ENCODE measurements around the gene LMOD2. TPM values are rescaled to one million over a fixed set of nuclear protein-coding genes. Genes with fewer than 3 reads are reported as not detected.

The LMOD2 gene
- polyA plus RNA-seq, 2 of the 4 experiments (the other 2 are of a cell fraction), result not detected

GRCh38 chr7:123645516-123645915 is 10.2 kb upstream of the LMOD2 start:
- Histone ChIP-seq H3K4me3 (no peak overlapping the region), H3K27ac (no peak overlapping the region), H3K4me1 (no peaks in the 10 kb centered on the region), H3K9me3 (no peaks in the 10 kb centered on the region), H3K4me2 (no peak overlapping the region)
- TF ChIP-seq ESRRA (IDR thresholded peaks at IDR 0.05; ENCODE audit: borderline replicate concordance, low read length) (no peak), CBX2 (IDR thresholded peaks at IDR 0.05; ENCODE audit: borderline replicate concordance, low read depth) (no peak), CEBPB (IDR thresholded peaks at IDR 0.05) (no peak), CHD4 (IDR thresholded peaks at IDR 0.05; ENCODE audit: borderline replicate concordance) (no peak), HOXB13 (CRISPR knock-in tag; IDR thresholded peaks at IDR 0.05; ENCODE audit: low read depth) (no peak), TFCP2L1 (CRISPR knock-in tag; IDR thresholded peaks at IDR 0.05) (no peak), KDM1A (IDR thresholded peaks at IDR 0.05; ENCODE audit: low read depth) (no peak), ZSCAN20 (CRISPR knock-in tag; IDR thresholded peaks at IDR 0.05) (no peak), MAX (IDR thresholded peaks at IDR 0.05) (no peak)
- ATAC-seq (no peak), DNase-seq (ENCODE audit: low read depth in 1 of 2, low spot score in 1 of 2) (no peak), FAIRE-seq (no peak)
- WGBS (ENCODE audit: missing lambda C conversion rate), result 78% methylated on average over 3 of the region's 3 CpGs
- CTCF ChIA-PET, result interaction anchor here (0.9 to 1.1 kb wide), 3 partner anchors 11 to 226 kb away, joined by 3 to 4 read pairs (median 3); no protein-coding TSS in a partner anchor
- POLR2A ChIA-PET, result no interaction called here

- DNase-seq (ENCODE audit: low read depth in 1 of 2, low spot score in 1 of 2) (no peak), FAIRE-seq (no peak), ATAC-seq (no peak)
- Histone ChIP-seq H3K4me1 (no peaks in the 10 kb centered on the region), H3K27ac (no peak overlapping the region), H3K4me2 (no peak overlapping the region), H3K9me3 (no peaks in the 10 kb centered on the region), H3K4me3 (no peak overlapping the region)
- TF ChIP-seq ZFP36 (IDR thresholded peaks at IDR 0.05; ENCODE audit: borderline replicate concordance, partially characterized antibody), result no peak
- TF ChIP-seq RAD21 (conservative IDR thresholded peaks at IDR 0.05 in 1 of 2, IDR thresholded peaks at IDR 0.05 in 1 of 2), result no peak
- no peak for TF ChIP-seq RARB (CRISPR knock-in tag; IDR thresholded peaks at IDR 0.05)
- no peak for TF ChIP-seq SREBF2 (IDR thresholded peaks at IDR 0.05)
- no peak for TF ChIP-seq POLR2A (IDR thresholded peaks at IDR 0.05; ENCODE audit: low read length)
- TF ChIP-seq NR3C1 (IDR thresholded peaks at IDR 0.05), result no peak
- TF ChIP-seq NPAS2 (CRISPR knock-in tag; IDR thresholded peaks at IDR 0.05; ENCODE audit: borderline replicate concordance), result no peak
- TF ChIP-seq JUNB (IDR thresholded peaks at IDR 0.05), result no peak
- TF ChIP-seq RFX5 (IDR thresholded peaks at IDR 0.05), result no peak
- TF ChIP-seq ELK1 (IDR thresholded peaks at IDR 0.05; ENCODE audit: low read depth, low read length), result no peak
- TF ChIP-seq REST (IDR thresholded peaks at IDR 0.05), result no peak
- 32% methylated on average over 7 of the region's 7 CpGs for WGBS (ENCODE audit: missing lambda C conversion rate)
- CTCF ChIA-PET, result interaction anchor here (1.3 kb wide), 1 partner anchor 361 kb away, joined by 3 read pairs; no protein-coding TSS in a partner anchor
- POLR2A ChIA-PET, result no interaction called here
Observed at GRCh38 chr7:123647106-123647730, 8.4 kb upstream of the LMOD2 start.

Measured in A549 (cell line).